AG04450 (cell line): ENCODE results near the gene KIF6. TPM values are rescaled to one million over a fixed set of nuclear protein-coding genes. Genes with fewer than 3 reads are reported as not detected.

Experiments used
- CTCF ChIA-PET: fragments of 300-600, 350-600 bp; formaldehyde crosslinking; extraction: SDS; loops from one replicate; lab custom pipeline; 2022; ENCODE audit warnings: antibody characterized with exemption, inconsistent platforms; lab: Charles Lee
- POLR2A ChIA-PET: fragments of 350-600 bp; formaldehyde crosslinking; extraction: SDS; loops from one replicate; lab custom pipeline; 2021; ENCODE audit warnings: antibody characterized with exemption, inconsistent platforms; lab: Yijun Ruan, JAX
- DNase-seq: peaks from one replicate; pipeline ENCODE4 v3.0.0-alpha.2; 2011; ENCODE audit warnings: low read depth, low spot score
- H3K27ac ChIP-seq: one replicate; pipeline ENCODE4 v1.5.1; 2012; ENCODE audit warnings: low read depth, low read length, control low read depth
- H3K27me3 ChIP-seq: one replicate; pipeline ENCODE4 v1.6.0; 2012; ENCODE audit warnings: low read length; ENCODE audit not compliant: control insufficient read depth, insufficient read depth
- H3K4me3 ChIP-seq: 2 replicates; pipeline ENCODE4 v1.5.1; 2011; ENCODE audit warnings: mild to moderate bottlenecking, low read depth, low read length, control low read depth
- H3K9me3 ChIP-seq: 2 replicates; pipeline ENCODE4 v1.5.1; 2012; ENCODE audit warnings: low read length; ENCODE audit not compliant: control insufficient read depth, insufficient read depth
- CTCF ChIP-seq: IDR thresholded peaks from 2 replicates; pipeline ENCODE4 v1.5.1; 2011; ENCODE audit warnings: low read depth, low read length, control low read depth, inconsistent platforms
- polyA plus RNA-seq: library from polyadenylated mRNA; depleted of rRNA; stranded (reverse); fragments of >200 nt; gene quantifications from 2 replicates; pipeline ENCODE4 v1.2.3, GENCODE V29; 2011

Gene KIF6
- polyA plus RNA-seq, 1 experiment = 0.02 TPM

DNA sequence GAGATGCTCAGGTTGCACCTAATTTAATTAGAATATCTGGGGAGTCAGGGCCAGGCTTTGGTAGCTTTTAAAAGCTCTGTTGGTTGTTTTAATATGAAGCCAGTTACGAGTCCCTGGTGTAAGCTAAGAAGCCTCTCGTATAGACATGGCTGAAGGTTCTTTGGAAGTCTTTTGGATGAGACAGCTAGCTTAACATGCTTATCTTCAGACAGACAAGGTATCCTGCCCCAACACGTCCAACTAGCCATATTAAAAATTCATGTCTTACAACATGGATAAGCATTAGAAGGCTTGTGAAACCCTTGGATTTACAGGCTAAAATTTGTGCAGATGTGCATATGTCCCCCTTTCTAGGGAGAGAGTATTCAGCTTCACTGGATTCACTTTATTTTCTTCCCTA, 297.1 kb downstream of the KIF6 start:
- H3K27ac ChIP-seq = no peak overlapping the region
- DNase-seq = no peak
- H3K27me3 ChIP-seq = no peaks in the 10 kb centered on the region
- ChIA-PET POLR2A (no interaction called here), CTCF (no interaction called here)
- H3K4me3 ChIP-seq = no peak overlapping the region
- H3K9me3 ChIP-seq = no peaks in the 10 kb centered on the region
- no peak for TF ChIP-seq CTCF

DNA sequence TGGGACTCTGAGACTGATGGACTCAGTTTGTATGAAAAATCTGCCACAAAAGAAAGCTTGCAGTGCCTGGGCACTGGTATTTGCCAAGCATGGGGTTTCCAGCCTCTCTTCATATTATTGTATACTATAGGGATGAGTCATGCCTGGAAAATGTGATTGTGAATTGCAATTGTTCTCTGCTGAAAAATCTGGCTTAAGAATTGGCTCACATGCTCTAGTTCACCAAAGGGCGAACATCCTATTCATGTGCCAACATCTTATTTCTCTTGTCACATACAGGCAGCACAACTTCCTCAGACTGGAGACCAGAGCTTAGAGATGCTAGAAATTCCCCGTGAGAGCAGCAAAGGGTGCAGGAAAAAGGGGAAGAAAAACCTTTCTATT, 299.1 kb downstream of the KIF6 start:
- Histone ChIP-seq H3K27me3 (no peaks in the 10 kb centered on the region), H3K9me3 (no peaks in the 10 kb centered on the region), H3K4me3 (no peak overlapping the region), H3K27ac (no peak overlapping the region)
- ChIA-PET POLR2A (no interaction called here), CTCF (no interaction called here)
- TF ChIP-seq CTCF = no peak
- no peak for DNase-seq

- H3K9me3 ChIP-seq = no peaks in the 10 kb centered on the region
- CTCF ChIA-PET = no interaction called here
- DNase-seq = no peak
- no peak overlapping the region for H3K4me3 ChIP-seq
- H3K27me3 ChIP-seq = no peaks in the 10 kb centered on the region
- POLR2A ChIA-PET = no interaction called here
- H3K27ac ChIP-seq = no peak overlapping the region
- TF ChIP-seq CTCF = no peak
Observed at GRCh38 chr6:39425346-39426072, 299.7 kb downstream of the KIF6 start.

GRCh38 chr6:39424831-39425230, 300.4 kb downstream of the KIF6 start:
- ChIA-PET POLR2A (no interaction called here), CTCF (no interaction called here)
- H3K27me3 ChIP-seq = no peaks in the 10 kb centered on the region
- no peak overlapping the region for H3K4me3 ChIP-seq
- no peaks in the 10 kb centered on the region for H3K9me3 ChIP-seq
- DNase-seq = no peak
- TF ChIP-seq CTCF = no peak
- no peak overlapping the region for H3K27ac ChIP-seq

GRCh38 chr6:39422238-39422637, 303.0 kb downstream of the KIF6 start:
- TF ChIP-seq CTCF = no peak
- H3K27ac ChIP-seq = no peak overlapping the region

More at GRCh38 chr6:39422238-39422637, 303.0 kb downstream of the KIF6 start:
- Histone ChIP-seq H3K9me3 (no peaks in the 10 kb centered on the region), H3K27me3 (no peaks in the 10 kb centered on the region), H3K4me3 (no peak overlapping the region)
- POLR2A ChIA-PET = no interaction called here
- DNase-seq = no peak
- CTCF ChIA-PET = no interaction called here
